GM13976 (cell line): Measurements from ENCODE around the gene MTAP.

Experiments
- DNase-seq: peaks from one replicate; pipeline ENCODE4 v3.0.0; 2012; ENCODE audit warnings: low spot score
- CTCF ChIP-seq: IDR thresholded peaks from 2 replicates; pipeline ENCODE4 v1.5.1; 2012; ENCODE audit warnings: borderline replicate concordance, mild to moderate bottlenecking; ENCODE audit not compliant: insufficient read depth; ENCODE audit errors: extremely low read depth, missing control alignments, control extremely low read depth
- in situ Hi-C: fragments of 300-500 bp; cut with MboI; formaldehyde crosslinking; loops from one replicate; pipeline ENCODE4 v1.12.0; 2022; ENCODE audit warnings: low sequenced_read_pairs, mixed read lengths, inconsistent platforms; ENCODE audit not compliant: unreplicated experiment

The MTAP gene

GRCh38 chr9:21764846-21765245, 37.6 kb upstream of the MTAP start:
- no peak for DNase-seq
- TF ChIP-seq CTCF: no peak
- in situ Hi-C loops: no loop called here

- no peak for DNase-seq
- TF ChIP-seq CTCF: no peak
- in situ Hi-C loops: no loop called here
These were observed 36.3 kb upstream of the MTAP start for GRCh38 chr9:21766096-21766495.

- no peak for TF ChIP-seq CTCF
- DNase-seq: no peak
- in situ Hi-C loops: no loop called here
These were observed 31.4 kb upstream of the MTAP start for GRCh38 chr9:21770871-21771560.

- in situ Hi-C loops: loop anchor here (25.0 kb wide), 2 partner anchors 465 to 540 kb away; partner anchors contain the start of genes IFNA14, IFNA17 and IFNA5
- TF ChIP-seq CTCF: no peak
These were observed 24.7 kb upstream of the MTAP start for GRCh38 chr9:21777701-21778100.

GRCh38 chr9:21778304-21778703, 24.1 kb upstream of the MTAP start:
- in situ Hi-C loops: loop anchor here (25.0 kb wide), 2 partner anchors 466 to 541 kb away; partner anchors contain the start of genes IFNA14, IFNA17 and IFNA5
- no peak for DNase-seq
- TF ChIP-seq CTCF: no peak

More at GRCh38 chr9:21777701-21778100, 24.7 kb upstream of the MTAP start:
- DNase-seq: no peak

GRCh38 chr9:21779397-21779796, 23.0 kb upstream of the MTAP start:
- in situ Hi-C loops: loop anchor here (25.0 kb wide), 2 partner anchors 467 to 542 kb away; partner anchors contain the start of genes IFNA14, IFNA17 and IFNA5
- TF ChIP-seq CTCF: no peak
- no peak for DNase-seq
